NCI-H128 (cell line): ENCODE data around the gene NUP37.

Experiments
- DNase-seq: peaks from one replicate; lab custom pipeline; 2025; ENCODE audit not compliant: unreplicated experiment; lab: John Stamatoyannopoulos, UW

NUP37 gene

DNA sequence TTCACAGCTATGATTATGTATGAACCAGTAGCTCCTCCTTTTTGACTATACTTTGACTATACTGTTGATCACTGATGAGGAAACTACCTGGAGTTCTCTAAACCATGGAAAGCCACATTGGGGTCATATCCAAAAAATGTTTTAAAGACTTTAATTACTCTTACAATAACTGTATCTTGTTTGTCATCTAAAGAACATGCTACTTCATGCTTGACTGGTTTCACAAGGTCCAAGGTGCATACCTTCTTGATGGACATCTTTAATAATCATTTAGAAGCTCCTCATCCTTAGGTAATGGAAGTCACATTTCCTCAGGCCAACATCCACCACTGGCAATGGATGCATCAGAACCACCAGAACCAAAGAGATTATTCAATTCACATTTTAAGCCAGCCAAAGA lies 88.1 kb downstream of the NUP37 start:
- no peak for DNase-seq

DNA sequence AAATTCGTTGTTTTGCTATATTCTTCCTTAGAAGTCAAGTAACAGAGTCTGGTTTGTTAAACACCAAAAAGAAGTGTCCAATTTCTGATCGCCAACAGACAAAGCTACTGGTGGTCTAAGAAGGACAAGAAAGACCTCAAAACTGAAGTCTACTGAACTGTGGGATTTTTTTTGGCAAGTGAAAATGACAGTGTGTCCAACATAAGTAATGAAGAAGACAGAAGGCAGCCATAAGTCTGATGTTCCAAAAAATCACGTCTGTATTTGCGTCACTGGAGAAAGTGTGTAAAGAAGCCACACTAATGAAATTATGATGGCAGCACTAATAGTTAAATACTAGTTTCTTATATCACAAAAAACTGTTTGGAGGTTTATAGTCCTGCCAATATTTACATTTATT lies 90.8 kb downstream of the NUP37 start:
- DNase-seq: no peak

DNA sequence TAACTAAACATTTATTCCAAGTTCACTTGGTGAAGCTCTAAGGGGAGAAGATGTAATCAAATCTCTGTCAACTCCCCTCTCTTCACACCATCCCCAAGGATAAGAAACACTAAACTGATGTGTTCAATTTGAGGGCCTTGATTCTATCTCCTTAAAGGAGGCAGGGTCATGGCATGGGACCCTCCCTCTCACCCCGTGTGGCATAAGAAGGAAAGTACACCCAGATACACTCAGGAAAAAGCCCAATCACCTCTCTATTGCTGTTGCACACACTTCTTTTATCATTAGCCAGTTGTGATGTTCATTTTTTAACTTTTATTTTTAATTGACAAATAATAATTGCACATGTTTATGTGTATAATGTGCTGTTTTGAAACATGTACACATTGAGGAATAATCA lies 93.2 kb downstream of the NUP37 start:
- no peak for DNase-seq

DNA sequence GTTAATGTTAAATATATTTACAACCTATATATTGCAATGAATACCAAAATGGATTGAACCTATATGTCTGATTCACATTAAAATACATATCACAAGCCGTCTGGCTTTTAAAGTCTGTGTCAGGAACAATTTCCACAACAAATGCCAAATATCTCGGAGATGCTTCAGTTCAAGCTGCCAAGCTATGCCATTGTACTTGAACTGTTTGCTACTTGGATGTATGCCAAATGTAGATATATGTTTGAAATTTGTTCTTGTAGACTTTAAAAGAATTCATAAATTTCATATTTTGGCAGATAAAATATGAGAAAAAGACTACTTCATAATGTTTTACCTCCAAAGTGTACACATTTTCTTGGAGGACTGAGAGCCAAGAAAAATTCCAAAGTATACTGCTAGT lies 95.1 kb downstream of the NUP37 start:
- DNase-seq: no peak

DNA sequence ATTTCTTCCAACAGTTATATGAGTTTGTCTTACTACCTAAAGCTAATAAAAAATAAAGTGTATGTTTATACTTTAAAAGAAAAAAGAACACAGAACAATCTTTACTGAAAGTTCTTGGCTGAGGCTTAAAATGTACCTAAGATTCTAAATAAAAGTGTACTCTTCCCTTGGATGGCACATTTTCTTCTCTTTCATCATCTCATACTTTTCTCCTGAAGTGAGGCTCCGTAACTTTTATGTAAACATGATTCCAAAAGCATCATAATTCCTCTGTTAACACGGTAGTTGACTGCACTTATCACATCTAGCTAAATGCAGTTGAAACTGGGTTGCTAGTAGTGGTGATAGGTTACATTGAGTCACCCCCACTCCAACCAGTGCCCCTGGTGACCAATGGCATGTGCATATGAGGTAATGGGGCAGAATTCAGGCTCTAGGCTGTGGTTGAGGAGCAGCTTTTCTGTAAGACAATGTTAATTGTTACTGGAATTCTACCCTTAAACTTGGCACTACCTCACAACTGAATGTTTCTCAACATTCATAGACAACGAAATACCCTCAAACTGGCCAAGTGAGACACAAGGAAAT lies 96.5 kb downstream of the NUP37 start:
- no peak for DNase-seq
